ENCODE measurements around the gene PRR30.

GRCh38 chr2:27115519-27115918 lies 23.7 kb downstream of the PRR30 start:
- TF ChIP-seq, protein P1, sequence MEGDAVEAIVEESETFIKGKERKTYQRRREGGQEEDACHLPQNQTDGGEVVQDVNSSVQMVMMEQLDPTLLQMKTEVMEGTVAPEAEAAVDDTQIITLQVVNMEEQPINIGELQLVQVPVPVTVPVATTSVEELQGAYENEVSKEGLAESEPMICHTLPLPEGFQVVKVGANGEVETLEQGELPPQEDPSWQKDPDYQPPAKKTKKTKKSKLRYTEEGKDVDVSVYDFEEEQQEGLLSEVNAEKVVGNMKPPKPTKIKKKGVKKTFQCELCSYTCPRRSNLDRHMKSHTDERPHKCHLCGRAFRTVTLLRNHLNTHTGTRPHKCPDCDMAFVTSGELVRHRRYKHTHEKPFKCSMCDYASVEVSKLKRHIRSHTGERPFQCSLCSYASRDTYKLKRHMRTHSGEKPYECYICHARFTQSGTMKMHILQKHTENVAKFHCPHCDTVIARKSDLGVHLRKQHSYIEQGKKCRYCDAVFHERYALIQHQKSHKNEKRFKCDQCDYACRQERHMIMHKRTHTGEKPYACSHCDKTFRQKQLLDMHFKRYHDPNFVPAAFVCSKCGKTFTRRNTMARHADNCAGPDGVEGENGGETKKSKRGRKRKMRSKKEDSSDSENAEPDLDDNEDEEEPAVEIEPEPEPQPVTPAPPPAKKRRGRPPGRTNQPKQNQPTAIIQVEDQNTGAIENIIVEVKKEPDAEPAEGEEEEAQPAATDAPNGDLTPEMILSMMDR (IDR thresholded peaks at IDR 0.05; ENCODE audit: low read length): no peak
- no peak for TF ChIP-seq EZH2 (optimal IDR thresholded peaks at IDR 0.05; ENCODE audit: low read depth, low read length)
